Measurements from ENCODE around the gene WNT7B.

Gene WNT7B

GRCh38 chr22:45977003-45977411 is at the start of gene WNT7B:
WNT7B (minus strand) TSS chr22:45977162; CDS start chr22:45976754, 408 bp downstream.
- DNase-seq = no peak

- no peak for DNase-seq
Measured at GRCh38 chr22:46025973-46026898, 49.3 kb upstream of the WNT7B start.

- no peak for DNase-seq
Measured at GRCh38 chr22:46025225-46025972, 48.4 kb upstream of the WNT7B start.

GRCh38 chr22:46024136-46024840 is 47.3 kb upstream of the WNT7B start:
- DNase-seq = no peak

GRCh38 chr22:46023558-46023981 is 46.6 kb upstream of the WNT7B start:
- DNase-seq = no peak

GRCh38 chr22:46022881-46023512 is 46.0 kb upstream of the WNT7B start:
- no peak for DNase-seq

GRCh38 chr22:46021577-46021976 is 44.6 kb upstream of the WNT7B start:
- no peak for DNase-seq

- no peak for DNase-seq
Measured at GRCh38 chr22:46019351-46019750, 42.4 kb upstream of the WNT7B start.

- DNase-seq = no peak
Measured at GRCh38 chr22:46018859-46019258, 41.9 kb upstream of the WNT7B start.

GRCh38 chr22:46017166-46017565 is 40.2 kb upstream of the WNT7B start:
- no peak for DNase-seq

- DNase-seq = peak; percentile 94
Measured at GRCh38 chr22:46013460-46014416, 36.8 kb upstream of the WNT7B start.

GRCh38 chr22:46012881-46013281 is 35.9 kb upstream of the WNT7B start:
- no peak for DNase-seq

GRCh38 chr22:46012182-46012880 is 35.4 kb upstream of the WNT7B start:
- DNase-seq = no peak

GRCh38 chr22:46011627-46012181 is 34.7 kb upstream of the WNT7B start:
- DNase-seq = no peak

- no peak for DNase-seq
Measured at GRCh38 chr22:46010951-46011626, 34.1 kb upstream of the WNT7B start.

GRCh38 chr22:46010207-46010867 is 33.4 kb upstream of the WNT7B start:
- DNase-seq = no peak

- no peak for DNase-seq
Measured at GRCh38 chr22:46009730-46010129, 32.8 kb upstream of the WNT7B start.

GRCh38 chr22:46008836-46009596 is 32.1 kb upstream of the WNT7B start:
- no peak for DNase-seq

GRCh38 chr22:46008291-46008690 is 31.3 kb upstream of the WNT7B start:
- no peak for DNase-seq
